ENCODE measurements around the gene G0S2.

- no peak for TF ChIP-seq CTCF (IDR thresholded peaks at IDR 0.05; ENCODE audit: insufficient read depth, low read length)
- no peak for TF ChIP-seq POLR2AphosphoS5 (IDR thresholded peaks at IDR 0.05; ENCODE audit: low read depth)
- TF ChIP-seq GABPA (IDR thresholded peaks at IDR 0.05; ENCODE audit: low read depth), result no peak
- TF ChIP-seq REST (IDR thresholded peaks at IDR 0.05; ENCODE audit: insufficient replicate concordance, low read depth), result no peak
Observed at GRCh38 chr1:209705033-209705598, 29.9 kb downstream of the G0S2 start.

All from HL-60 (cell line).